ACHN (cell line): ENCODE results near the gene MAG.
A peak's percentile ranks its signal among the peaks of the same experiment; 100 is the strongest.
"Not testable (repeated sequence)": the region's sequence is repeated elsewhere in the genome, so short reads cannot be mapped to it uniquely, and the experiment has no call there.

ENCODE experiments used
- DNase-seq: peaks from one replicate; pipeline ENCODE4 v3.0.0-alpha.2; 2015
- in situ Hi-C: cut with HindIII; loops from 2 replicates; pipeline ENCODE4 v1.10.0; 2017; ENCODE audit warnings: low sequenced_read_pairs, low pct_ligation_motif_present, low pct_unique_long_range_greater_than_20kb

Gene MAG

DNA sequence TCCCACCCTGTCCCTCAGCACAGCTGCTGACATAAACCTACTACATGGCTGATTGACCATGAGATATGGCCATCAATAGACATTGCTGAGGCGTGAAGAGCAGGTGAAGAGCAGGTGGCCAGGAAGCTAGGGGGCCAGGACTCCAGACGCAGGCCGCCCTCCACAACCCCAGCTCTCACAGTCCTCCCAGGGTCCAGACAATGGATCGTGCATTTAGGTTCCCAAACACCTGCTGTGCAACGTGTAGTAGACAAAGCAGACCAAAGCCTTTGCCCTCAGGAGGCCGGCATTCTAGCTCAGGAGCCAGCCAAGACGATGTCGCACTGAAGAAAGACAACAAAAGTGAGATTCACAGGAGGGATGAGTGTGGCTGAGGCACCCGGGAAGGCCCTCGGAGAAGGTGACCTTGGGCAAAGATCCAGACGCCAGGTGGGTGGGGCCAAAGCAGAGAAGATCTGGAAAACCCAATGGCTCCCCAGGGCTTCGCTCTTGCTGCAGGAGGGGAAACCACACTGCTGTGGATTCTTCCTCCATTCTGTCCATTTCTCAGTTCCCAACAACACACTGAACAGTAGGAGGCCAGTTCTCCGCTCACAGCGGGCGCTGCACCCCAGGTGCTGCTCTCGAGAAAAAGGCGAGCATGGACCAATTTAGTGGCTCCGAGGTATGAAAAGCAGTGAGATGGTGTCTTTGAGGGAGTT lies 57.1 kb downstream of the MAG start:
- no peak for DNase-seq
- in situ Hi-C loops: no loop called here

DNA sequence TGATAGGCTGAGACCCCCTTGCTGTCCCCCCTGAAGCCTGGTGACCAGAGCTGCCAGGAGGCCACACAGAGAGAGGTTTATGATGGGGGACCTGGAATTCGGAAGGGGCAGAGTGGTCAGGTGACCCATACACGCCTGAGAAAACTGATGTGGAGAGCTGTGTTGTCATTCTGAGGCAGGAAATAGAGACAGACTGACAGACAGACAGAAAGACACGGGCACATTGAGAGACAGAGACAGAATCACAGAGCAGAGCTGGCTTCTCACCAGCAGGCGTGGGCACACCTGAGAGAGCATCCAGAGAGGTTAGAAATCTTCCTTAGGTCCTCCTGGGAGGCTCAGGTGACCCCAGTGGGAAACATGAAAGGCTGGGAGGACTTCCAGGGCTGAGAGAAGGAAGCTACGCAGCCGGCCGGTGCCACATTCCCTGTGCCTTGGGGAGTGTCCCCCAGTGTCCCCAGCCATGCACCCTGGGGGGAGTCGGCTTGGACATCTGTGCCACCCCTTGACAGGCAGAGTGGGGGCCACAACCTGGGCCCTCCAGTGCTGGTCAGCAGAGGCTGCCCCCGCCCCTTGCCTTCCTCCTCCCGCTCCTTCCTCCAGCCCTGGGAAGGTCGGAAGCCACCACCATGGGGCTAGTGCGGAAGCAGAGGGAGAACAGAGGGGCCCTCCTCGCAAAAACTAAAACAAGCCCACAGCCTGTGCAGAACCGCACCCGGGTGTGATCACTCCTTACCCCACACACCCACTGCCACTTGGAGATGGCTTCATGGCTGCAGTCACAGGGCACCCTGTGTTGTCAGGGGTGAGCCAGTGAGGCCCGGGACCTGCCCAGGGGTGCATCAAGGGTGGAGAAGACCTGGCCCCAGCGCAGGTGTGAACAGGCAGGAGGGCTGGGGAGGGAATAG lies 57.9 kb downstream of the MAG start:
- no peak for DNase-seq
- in situ Hi-C loops: no loop called here

DNA sequence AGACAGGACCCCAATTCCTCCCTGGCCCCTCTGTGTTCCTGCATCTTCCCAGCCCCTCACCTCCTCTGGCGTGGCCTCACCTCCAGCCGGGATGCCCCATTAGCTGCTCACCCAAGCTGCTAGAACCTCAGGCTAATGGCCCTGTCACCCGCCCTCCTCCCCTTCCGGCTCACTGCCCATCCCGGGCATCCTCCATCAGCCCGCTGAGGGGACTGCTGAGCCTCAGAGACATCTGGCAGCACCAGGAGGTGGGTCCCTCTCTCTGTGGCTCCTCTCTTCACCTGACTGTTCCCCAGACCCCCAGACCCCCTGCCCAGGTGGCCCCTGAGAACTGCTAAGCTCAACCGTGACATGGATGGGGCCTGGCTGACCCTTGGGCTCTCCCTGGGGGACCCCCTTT lies 58.6 kb downstream of the MAG start:
- DNase-seq: no peak
- in situ Hi-C loops: no loop called here

DNA sequence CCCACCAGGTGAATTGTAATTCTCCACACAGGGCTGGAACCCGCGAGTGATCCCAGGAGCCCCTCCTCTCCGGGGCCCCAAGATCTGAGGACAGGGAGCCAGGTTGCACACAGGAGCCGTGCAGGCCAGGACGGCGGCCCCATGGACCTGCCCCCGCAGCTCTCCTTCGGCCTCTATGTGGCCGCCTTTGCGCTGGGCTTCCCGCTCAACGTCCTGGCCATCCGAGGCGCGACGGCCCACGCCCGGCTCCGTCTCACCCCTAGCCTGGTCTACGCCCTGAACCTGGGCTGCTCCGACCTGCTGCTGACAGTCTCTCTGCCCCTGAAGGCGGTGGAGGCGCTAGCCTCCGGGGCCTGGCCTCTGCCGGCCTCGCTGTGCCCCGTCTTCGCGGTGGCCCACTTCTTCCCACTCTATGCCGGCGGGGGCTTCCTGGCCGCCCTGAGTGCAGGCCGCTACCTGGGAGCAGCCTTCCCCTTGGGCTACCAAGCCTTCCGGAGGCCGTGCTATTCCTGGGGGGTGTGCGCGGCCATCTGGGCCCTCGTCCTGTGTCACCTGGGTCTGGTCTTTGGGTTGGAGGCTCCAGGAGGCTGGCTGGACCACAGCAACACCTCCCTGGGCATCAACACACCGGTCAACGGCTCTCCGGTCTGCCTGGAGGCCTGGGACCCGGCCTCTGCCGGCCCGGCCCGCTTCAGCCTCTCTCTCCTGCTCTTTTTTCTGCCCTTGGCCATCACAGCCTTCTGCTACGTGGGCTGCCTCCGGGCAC lies 59.6 kb downstream of the MAG start:
- in situ Hi-C loops: no loop called here
- DNase-seq: no peak

DNA sequence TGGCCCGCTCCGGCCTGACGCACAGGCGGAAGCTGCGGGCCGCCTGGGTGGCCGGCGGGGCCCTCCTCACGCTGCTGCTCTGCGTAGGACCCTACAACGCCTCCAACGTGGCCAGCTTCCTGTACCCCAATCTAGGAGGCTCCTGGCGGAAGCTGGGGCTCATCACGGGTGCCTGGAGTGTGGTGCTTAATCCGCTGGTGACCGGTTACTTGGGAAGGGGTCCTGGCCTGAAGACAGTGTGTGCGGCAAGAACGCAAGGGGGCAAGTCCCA lies 60.2 kb downstream of the MAG start:
- in situ Hi-C loops: no loop called here
- no peak for DNase-seq

DNA sequence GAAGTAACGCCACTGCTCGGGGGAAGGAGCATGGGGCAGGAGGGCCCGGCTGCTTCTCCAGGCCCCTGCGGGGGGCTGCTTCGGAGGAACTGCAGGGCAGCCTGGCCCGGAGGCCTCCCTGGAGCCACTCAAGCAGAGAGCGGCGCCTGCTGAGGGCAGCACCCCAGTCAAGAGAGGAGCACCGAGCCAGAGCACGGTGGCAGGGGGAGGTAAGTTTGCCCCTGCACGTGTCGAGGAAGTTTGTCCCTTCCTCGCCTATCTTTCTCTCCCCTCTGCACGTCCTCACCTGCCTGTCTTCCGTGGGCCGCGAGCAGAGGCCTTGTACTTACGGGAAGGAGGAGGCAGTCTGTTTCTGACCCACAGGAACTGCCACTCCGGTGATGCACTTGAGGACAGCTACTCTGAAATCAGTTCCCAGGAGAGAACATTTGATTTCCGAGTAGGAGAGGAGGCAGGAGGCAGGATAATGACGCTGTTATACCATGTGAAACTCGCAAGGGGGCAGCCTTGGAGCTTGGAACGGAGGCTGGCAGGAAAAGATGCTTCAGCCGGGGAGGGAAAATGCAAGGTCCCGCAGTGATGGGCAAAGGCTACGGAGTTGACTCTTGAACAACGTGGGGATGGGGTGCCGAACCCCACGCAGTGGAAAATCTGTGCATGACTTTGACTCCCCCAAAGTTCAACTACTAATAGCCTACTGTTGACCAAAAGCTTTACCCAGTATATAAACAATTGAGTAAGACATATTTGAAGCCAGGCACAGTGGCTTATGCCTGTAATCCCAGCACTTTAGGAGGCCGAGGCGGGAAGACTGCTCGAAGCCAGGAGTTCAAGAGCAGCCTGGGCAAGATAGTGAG lies 60.7 kb downstream of the MAG start:
- in situ Hi-C loops: no loop called here

DNA sequence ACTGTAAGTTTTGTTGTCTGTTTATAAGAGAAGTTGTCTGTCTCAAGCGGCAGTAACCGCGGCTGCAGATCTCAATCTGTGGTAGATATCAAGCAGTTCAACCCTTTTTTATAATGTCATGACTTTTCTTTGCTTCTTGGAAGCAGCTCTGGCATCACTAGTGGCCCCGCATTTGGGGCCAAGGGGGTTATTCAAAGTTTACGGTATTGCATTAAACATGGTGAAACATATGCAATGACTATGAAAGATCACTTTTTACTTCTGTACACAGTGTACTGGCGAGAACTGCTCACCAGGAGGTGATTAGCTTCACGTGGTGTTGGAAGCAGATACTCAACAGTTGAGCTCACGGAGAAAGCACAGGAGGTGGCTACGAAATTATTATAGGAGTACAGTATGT lies 61.7 kb downstream of the MAG start:
- in situ Hi-C loops: no loop called here
- no peak for DNase-seq

More for the DNA sequence above, 60.7 kb downstream of the MAG start:
- DNase-seq: peak; percentile 47

DNA sequence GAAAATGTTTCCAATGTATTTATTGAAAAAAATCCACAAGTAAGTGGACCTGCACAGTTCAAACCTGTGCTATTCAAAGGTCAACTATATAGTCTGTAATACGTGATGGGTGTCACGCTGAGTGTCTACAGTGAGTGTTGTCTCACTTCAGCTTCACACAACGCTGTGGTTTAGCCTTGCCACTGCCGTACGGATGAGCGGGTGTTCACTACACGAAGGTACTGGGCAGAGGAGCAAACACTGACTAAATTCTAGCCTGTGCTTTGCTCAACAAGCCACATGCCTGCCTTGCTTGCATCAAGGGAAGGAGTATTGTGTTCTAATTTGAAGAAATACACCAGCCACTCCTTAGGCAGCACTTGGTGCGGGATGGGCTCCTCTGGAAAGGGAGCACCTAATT lies 62.9 kb downstream of the MAG start:
- no peak for DNase-seq
- in situ Hi-C loops: no loop called here

DNA sequence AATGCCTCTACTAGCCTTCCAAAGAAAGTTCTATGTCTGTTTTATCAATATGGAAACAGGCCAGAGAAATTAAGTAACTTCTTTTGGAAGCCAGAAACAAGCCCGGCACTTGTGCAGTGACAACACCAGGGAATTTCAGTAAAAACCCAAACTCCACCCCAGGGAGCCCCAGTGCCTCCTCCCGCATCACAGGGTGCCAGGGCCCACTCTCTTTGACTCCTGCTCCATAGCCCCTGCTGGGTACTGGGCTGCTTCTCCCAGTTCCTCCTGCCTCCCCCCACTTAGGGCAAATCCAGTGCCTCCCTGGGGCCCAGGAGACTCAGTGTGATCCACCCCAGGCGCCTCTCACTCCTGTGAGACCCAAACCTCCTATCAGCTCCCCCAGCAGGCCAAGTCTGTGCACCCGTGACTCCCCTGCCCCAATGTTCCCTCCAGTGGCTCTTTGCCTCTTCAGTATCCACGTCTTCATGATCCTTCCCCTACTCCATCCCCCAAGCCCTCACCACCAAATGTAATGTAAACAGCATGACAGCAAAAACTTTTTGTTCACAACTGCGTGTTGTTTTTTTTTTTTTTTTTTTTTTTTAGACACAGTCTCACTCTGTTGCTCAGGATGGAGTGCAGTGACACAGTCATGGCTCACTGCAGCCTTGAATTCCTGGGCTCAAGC lies 64.0 kb downstream of the MAG start:
- DNase-seq: no peak
- in situ Hi-C loops: no loop called here

DNA sequence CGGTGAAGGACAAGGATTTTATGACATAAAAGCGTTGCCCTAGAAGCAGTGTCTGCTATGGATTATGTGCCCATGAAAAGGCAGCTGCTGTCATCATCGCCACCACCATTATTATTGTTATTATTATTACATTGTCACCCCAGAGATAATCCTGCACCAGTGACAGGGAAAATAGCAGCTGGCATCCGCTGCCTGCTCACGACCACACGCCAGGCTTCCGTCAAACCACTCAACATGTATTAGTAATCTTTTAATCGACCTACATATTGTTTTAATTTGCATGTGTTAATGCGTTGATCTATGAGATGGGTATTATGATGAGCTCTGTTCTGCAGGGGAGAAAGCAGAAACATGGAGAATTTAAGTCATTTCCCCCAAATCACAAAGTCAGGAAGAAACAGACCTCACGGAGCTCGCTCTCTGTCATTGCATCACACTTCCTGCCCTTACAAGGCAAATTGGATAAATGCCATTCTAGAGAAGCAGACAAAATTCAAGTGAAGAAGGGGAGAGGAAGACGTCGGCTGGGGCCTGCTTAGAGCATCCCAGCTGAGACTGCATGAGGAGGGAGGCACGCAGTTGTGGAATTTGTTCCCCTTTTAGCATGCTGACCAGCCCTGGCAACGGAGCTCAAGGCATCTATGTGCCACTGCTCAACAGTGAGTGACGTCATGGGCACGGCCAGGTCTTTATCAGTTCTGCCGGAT lies 66.1 kb downstream of the MAG start, which contains the start of gene FFAR3:
TSS of gene FFAR3 (plus strand) at position 594 of the 707 bp plus-strand sequence. CDS start 431 bp downstream, outside the sequence.
- no peak for DNase-seq
- in situ Hi-C loops: no loop called here

DNA sequence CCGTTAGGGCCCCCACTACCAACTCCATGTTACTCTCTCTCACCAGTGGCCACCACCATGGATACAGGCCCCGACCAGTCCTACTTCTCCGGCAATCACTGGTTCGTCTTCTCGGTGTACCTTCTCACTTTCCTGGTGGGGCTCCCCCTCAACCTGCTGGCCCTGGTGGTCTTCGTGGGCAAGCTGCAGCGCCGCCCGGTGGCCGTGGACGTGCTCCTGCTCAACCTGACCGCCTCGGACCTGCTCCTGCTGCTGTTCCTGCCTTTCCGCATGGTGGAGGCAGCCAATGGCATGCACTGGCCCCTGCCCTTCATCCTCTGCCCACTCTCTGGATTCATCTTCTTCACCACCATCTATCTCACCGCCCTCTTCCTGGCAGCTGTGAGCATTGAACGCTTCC lies 66.9 kb downstream of the MAG start:
- DNase-seq, in situ Hi-C loops: not testable (repeated sequence)

DNA sequence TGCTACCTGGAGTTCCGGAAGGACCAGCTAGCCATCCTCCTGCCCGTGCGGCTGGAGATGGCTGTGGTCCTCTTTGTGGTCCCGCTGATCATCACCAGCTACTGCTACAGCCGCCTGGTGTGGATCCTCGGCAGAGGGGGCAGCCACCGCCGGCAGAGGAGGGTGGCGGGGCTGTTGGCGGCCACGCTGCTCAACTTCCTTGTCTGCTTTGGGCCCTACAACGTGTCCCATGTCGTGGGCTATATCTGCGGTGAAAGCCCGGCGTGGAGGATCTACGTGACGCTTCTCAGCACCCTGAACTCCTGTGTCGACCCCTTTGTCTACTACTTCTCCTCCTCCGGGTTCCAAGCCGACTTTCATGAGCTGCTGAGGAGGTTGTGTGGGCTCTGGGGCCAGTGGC lies 67.4 kb downstream of the MAG start:
- DNase-seq, in situ Hi-C loops: not testable (repeated sequence)

DNA sequence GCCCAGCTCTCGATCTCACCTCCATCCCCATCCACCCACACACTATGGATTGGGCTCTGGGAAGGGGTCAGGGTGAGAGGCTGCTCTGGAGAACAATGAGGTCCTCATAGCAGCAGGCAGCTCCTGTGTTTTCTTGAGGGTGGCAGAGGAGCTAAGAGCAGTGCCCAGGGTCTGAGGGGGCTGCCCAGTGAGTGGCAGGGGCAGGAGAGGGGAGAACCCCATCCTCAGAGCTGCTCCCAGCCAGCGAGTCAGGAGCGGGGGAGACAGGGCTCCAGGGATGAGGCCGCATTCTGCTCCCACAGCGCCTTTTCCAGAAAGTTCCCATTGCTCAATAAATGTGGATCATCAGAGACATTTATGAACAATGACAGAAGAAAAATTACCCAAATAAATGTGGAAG lies 68.1 kb downstream of the MAG start:
- in situ Hi-C loops, DNase-seq: not testable (repeated sequence)

DNA sequence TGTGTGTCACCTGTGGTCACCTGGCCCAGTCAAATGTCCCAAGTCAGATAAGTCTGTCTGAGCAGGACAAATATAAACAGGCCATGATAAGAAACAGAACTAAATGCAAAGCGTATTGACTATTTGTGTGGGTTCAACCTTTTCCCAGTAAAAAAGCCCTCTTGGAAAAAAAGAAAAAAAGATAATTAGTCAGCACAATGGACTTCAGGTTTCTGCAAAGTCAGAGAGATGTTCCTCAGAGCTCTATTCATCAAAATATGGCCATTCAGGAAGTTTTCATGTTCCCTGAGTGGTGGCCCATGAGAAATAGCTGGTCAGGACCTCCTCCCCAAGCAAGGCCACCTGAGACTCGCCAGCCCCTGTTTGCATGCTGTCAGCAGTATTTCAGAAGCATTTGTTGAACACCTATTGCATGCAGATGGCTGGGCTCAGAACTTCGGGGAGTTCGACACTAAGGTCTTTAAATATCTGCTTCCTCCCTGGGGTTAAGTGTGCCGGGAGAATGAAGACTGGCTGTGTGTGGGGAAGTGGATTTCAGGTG lies 69.0 kb downstream of the MAG start:
- in situ Hi-C loops: no loop called here
- DNase-seq: no peak

DNA sequence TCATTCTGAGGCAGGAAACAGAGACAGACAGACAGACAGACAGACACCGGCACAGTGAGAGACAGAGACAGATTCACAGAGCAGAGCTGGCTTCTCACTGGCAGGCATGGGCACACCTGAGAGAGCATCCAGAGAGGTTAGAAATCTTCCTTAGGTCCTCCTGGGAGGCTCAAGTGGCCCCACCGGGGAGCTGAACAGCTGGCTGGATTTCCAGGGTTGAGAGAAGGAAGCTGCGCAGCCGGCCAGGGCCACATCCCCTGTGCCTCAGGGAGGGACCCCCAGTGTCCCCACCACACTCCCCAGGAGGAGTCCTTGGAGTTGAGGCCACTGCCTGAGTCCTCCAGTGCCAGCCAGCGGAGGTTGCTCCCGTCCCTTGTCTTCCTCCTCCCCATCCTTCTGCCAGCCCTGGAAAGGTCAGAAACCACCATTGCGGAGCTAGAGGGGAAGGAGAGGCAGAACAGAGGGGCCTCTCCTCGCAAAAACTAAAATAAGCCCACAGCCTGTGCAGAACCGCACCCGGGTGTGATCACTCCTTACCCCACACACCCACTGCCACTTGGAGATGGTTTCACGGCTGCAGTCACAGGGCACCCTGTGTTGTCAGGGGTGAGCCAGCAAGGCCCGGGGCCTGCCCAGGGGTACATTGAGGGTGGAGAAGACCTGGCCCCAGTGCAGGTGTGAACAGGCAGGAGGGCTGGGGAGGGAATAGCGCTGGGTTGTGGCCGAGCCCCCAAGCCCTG lies 70.5 kb downstream of the MAG start:
- in situ Hi-C loops: no loop called here
- DNase-seq: no peak

DNA sequence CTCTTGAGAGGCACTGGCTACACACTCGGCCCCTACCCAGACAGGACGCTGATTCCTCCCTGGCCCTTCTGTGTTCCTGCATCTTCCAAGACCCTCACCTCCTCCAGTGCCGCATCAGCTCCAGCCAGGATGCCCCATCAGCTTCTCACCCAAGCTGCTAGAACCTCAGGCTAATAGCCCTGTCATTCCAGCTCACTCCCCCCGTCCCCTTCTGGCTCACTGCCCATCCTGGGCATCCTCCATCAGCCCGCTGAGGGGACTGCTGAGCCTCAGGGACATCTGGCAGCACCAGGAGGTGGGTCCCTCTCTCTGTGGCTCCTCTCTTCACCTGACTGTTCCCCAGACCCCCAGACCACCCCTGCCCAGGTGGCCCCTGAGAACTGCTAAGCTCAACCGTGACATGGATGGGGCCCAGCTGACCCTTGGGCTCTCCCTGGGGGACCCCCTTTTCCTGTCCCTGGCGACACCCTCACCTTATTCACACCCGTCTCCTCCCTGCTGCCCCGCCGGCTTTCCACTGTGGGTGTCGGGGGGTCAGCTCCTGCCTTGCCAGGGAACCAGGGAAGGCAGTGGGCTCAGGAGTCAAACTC lies 71.1 kb downstream of the MAG start:
- no peak for DNase-seq
- in situ Hi-C loops: no loop called here
